ENCODE data around the gene LTBP3. TPM values are rescaled to one million over a fixed set of nuclear protein-coding genes. Genes with fewer than 3 reads are reported as not detected.

LTBP3 gene
- total and polyA plus RNA-seq, 8 donors: 70.8 to 322 (median 239) TPM

DNA sequence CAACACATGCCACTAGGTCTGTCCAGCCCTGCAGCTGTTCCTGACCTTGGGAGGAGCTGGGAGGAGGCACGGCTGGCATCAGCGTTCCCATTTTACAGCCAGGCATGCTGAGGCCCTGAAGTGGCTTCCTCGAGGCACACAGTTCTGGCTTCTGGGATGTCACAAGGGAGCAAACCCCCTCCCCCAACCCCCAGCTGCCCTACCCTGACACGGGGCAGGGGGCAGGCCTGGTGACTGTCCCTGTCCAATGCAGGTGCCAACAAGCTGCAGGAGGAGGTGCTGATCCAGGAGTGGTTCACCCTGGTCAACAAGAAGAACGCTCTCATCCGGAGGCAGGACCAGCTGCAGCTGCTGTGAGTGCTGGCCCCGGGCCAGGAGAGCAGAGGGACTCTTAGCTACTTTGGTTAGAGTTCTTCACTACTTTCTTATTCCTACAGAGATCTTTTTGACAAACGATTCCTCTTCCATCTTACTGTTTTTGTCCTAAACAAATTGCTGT is 32.1 kb upstream of the LTBP3 start:
- intact Hi-C loops (cut with DNase I): loop anchor here in 1 of 2 donors (10.0 kb wide), 1 partner anchor 45 kb away; no protein-coding TSS in a partner anchor
- H3K4me3 ChIP-seq: no peak overlapping the region
- TF ChIP-seq, protein P1, sequence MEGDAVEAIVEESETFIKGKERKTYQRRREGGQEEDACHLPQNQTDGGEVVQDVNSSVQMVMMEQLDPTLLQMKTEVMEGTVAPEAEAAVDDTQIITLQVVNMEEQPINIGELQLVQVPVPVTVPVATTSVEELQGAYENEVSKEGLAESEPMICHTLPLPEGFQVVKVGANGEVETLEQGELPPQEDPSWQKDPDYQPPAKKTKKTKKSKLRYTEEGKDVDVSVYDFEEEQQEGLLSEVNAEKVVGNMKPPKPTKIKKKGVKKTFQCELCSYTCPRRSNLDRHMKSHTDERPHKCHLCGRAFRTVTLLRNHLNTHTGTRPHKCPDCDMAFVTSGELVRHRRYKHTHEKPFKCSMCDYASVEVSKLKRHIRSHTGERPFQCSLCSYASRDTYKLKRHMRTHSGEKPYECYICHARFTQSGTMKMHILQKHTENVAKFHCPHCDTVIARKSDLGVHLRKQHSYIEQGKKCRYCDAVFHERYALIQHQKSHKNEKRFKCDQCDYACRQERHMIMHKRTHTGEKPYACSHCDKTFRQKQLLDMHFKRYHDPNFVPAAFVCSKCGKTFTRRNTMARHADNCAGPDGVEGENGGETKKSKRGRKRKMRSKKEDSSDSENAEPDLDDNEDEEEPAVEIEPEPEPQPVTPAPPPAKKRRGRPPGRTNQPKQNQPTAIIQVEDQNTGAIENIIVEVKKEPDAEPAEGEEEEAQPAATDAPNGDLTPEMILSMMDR (IDR thresholded peaks at IDR 0.05): no peak
- peaks cover 12 to 76% of the 10 kb centered on the region in 2 donors for H3K4me1 ChIP-seq
- H3K9me3 ChIP-seq: no peaks in the 10 kb centered on the region
- H3K27me3 ChIP-seq: no peaks in the 10 kb centered on the region
- ATAC-seq: no peak
- peak in 1 of 4 donors; percentile 80 for DNase-seq
- peaks cover 0 to 76% of the 10 kb centered on the region in 2 donors for H3K36me3 ChIP-seq
- peak overlapping the region in 1 of 2 donors; percentile 41 for H3K27ac ChIP-seq

DNA sequence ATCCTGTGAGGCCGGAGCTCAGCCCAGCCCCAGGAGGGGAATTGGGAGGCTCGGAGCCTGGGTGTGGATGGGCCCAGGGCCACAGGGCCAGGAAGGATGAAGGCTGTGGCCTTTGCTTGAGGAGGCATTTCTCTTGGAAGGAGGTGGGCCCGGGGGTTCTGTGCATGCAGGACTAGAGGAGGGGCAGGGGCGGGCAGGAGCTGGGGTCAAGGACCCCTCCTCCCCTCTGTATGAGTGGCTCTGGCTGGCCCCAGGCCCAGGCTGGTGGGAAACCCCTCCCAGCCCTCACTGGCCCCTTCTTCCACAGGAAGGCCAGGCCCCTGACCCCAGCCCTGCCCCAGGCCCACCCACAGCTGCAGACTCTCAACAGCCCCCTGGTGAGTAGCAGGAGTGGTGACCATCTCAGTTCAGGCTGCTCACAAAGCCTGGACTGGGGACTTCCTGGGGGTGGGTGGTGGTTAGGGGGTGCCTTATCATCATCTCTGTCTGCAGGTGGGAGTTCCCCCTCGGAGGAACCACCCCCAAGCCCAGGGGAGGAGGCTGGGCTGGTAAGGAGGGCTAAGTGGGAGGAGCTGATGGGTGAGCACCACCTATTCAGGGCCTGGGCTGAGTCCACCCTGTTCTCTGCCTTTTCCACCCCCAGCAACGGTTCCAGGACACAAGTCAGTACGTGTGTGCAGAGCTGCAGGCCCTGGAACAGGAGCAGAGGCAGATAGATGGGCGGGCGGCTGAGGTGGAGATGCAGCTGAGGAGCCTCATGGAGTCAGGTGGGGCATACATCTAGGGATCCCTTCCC is 31.5 kb upstream of the LTBP3 start:
- H3K4me1 ChIP-seq: peaks cover 10 to 73% of the 10 kb centered on the region in 2 donors
- DNase-seq: no peak
- peak overlapping the region in 1 of 2 donors; percentile 55 for H3K27ac ChIP-seq
- intact Hi-C loops (cut with DNase I): loop anchor here in 1 of 2 donors (10.0 kb wide), 1 partner anchor 45 kb away; no protein-coding TSS in a partner anchor
- H3K4me3 ChIP-seq: no peak overlapping the region
- no peak for ATAC-seq
- no peaks in the 10 kb centered on the region for H3K27me3 ChIP-seq
- H3K9me3 ChIP-seq: no peaks in the 10 kb centered on the region
- H3K36me3 ChIP-seq: peaks cover 0 to 81% of the 10 kb centered on the region in 2 donors
- TF ChIP-seq, protein P1 (IDR thresholded peaks at IDR 0.05): no peak

DNA sequence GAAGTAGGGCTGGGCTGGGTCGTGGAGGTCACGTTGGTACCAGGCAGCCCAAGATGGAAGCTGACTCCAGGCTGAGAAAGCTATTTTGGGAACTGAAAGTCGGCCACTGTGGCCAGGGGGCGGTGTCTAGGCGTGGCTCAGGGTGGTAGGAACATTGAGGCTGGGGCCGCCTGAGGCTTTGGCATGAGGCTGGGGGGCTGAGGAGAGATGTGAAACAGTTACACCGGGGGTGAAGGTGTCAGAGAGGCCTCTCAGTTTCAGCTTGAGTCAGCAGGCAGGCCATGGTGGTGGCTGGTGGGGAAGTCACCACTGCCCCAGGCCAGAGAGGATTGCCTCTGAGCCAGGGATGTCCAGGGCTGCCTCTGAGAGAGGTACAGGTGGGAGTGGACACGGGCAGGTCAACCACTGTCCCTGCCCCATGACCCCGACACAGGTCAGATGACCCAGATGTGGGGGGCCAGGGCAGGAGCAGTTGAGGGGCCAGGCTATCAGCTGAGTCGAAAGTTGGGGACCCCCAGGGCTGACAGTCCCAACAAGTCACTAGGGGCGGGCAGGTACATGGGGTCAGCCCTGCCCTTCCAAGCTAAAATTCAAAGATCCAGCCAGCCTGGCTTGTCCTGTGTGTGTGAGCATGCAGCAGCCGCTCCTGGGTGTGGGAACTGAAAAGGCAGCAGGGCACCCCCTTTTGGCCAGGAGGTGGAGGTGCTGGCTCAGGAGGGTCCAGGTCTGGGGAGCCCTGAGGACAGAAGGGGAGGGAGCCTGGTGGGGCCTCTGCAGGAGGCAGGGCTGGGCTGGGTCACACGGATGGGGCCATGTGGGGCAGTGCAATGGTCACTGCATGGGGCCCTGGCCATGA is 30.3 kb upstream of the LTBP3 start:
- Histone ChIP-seq H3K36me3 (peaks cover 0 to 86% of the 10 kb centered on the region in 2 donors), H3K27me3 (no peaks in the 10 kb centered on the region), H3K4me1 (peaks cover 10 to 65% of the 10 kb centered on the region in 2 donors), H3K27ac (peak overlapping the region in 1 of 2 donors; percentile 84), H3K9me3 (no peaks in the 10 kb centered on the region), H3K4me3 (peak overlapping the region in 1 of 2 donors; percentile 24)
- TF ChIP-seq, protein P1 (IDR thresholded peaks at IDR 0.05): peak; percentile 36 to 62
- DNase-seq: peak in 2 of 4 donors; percentile 71 to 87
- peak; percentile 66 for ATAC-seq
- intact Hi-C loops (cut with DNase I): no loop called here

DNA sequence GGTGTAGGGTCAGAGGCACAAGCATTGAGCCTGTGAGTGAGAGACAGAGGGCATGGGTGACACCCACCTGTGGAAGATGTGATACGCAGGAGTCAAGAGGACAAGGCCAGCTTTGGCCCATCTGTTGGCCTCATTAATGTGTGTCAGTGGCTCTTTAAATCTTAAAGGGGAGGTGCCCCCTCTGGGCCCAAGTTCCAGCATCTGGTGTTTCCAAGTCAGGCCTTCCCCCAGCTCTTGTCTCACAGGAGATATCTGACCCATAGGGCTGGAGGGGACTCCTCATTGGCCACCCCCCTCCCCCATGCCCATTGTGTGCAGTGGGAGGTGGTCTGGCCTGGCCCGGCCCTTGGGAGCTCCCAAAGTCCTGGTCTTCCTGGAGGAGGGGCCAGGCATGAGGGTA is 28.5 kb upstream of the LTBP3 start:
- no peaks in the 10 kb centered on the region for H3K9me3 ChIP-seq
- H3K4me3 ChIP-seq: peak overlapping the region in 1 of 2 donors; percentile 9
- intact Hi-C loops (cut with DNase I): no loop called here
- H3K27ac ChIP-seq: peak overlapping the region in 1 of 2 donors; percentile 84
- H3K4me1 ChIP-seq: peaks cover 8 to 53% of the 10 kb centered on the region in 2 donors
- TF ChIP-seq, protein P1 (IDR thresholded peaks at IDR 0.05): no peak
- ATAC-seq (no peak), DNase-seq (no peak)
- H3K36me3 ChIP-seq: peaks cover 0 to 86% of the 10 kb centered on the region in 2 donors
- no peaks in the 10 kb centered on the region for H3K27me3 ChIP-seq

Data from left lung (tissue), 10 donors.